Breast epithelium (tissue), 4 donors: ENCODE results near the gene SNPH. TPM values are rescaled to one million over a fixed set of nuclear protein-coding genes. Genes with fewer than 3 reads are reported as not detected.

Experiments used
- DNase-seq, 2 donors: peaks; one replicate each; pipeline ENCODE4 v3.0.0-alpha.2; 2019; ENCODE audit warnings: low spot score in 2 of 2
- H3K27ac ChIP-seq, 2 donors: fragments of 200-600 bp; sonication (generic) in 1 of 2; one replicate each; pipeline ENCODE4 v1.5.1; 2016 to 2019; ENCODE audit warnings: mild to moderate bottlenecking in 1 of 2
- H3K27me3 ChIP-seq, 2 donors: fragments of 200-600 bp; sonication (generic) in 1 of 2; one replicate each; pipeline versions ENCODE4 v1.5.1 to v1.6.0; 2017 to 2019; ENCODE audit warnings: control low read depth in 1 of 2, mild to moderate bottlenecking in 1 of 2
- H3K36me3 ChIP-seq: fragments of 200-600 bp; one replicate; pipeline ENCODE4 v1.5.1; 2019
- H3K4me1 ChIP-seq, 2 donors: fragments of 200-600 bp; sonication (generic); one replicate each; pipeline ENCODE4 v1.5.1; 2016 to 2019; ENCODE audit warnings: control low read depth in 1 of 2
- H3K4me3 ChIP-seq, 3 donors: fragments of 200-600 bp; sonication (generic); 1 replicate in 2 of 3; 2 replicates in 1 of 3; pipeline ENCODE4 v1.5.1; 2016 to 2019; ENCODE audit warnings: mild to moderate bottlenecking in 3 of 3, moderate library complexity in 2 of 3
- H3K9me3 ChIP-seq, 2 donors: fragments of 200-600 bp; sonication (generic) in 1 of 2; one replicate each; pipeline ENCODE4 v1.5.1; 2016 to 2019; ENCODE audit warnings: control low read depth in 1 of 2
- POLR2A ChIP-seq: fragments of 450-650 bp; IDR thresholded peaks from one replicate; pipeline ENCODE4 v1.6.1; 2016; ENCODE audit warnings: antibody characterized with exemption, mild to moderate bottlenecking, moderate library complexity
- POLR2AphosphoS5 ChIP-seq, 3 donors: sonication (generic); formaldehyde crosslinking; IDR thresholded peaks; one replicate each; pipeline ENCODE4 v1.6.1; 2017; ENCODE audit warnings: antibody characterized with exemption in 3 of 3
- intact Hi-C: fragments of 100-400 bp; cut with DNase I; formaldehyde crosslinking; loops from one replicate; pipeline ENCODE4 v1.15.1; 2023; ENCODE audit warnings: low total_unique reads
- total RNA-seq, 3 donors: library from RNA; depleted of rRNA; stranded (reverse); fragments of >200 nt; gene quantifications; one replicate each; pipeline ENCODE4 v1.1.0, GENCODE V29; 2016
- TF ChIP-seq, protein P1 (sequence below), 3 donors: fragments of 450-650 bp; IDR thresholded peaks; one replicate each; pipeline ENCODE4 v1.5.1; 2016 to 2017; ENCODE audit warnings: antibody characterized with exemption in 3 of 3, mild to moderate bottlenecking in 3 of 3, moderate library complexity in 3 of 3

The SNPH gene
- total RNA-seq, 3 donors from 2014 or later, result 2.3 to 4.0 (median 3.5) TPM

DNA sequence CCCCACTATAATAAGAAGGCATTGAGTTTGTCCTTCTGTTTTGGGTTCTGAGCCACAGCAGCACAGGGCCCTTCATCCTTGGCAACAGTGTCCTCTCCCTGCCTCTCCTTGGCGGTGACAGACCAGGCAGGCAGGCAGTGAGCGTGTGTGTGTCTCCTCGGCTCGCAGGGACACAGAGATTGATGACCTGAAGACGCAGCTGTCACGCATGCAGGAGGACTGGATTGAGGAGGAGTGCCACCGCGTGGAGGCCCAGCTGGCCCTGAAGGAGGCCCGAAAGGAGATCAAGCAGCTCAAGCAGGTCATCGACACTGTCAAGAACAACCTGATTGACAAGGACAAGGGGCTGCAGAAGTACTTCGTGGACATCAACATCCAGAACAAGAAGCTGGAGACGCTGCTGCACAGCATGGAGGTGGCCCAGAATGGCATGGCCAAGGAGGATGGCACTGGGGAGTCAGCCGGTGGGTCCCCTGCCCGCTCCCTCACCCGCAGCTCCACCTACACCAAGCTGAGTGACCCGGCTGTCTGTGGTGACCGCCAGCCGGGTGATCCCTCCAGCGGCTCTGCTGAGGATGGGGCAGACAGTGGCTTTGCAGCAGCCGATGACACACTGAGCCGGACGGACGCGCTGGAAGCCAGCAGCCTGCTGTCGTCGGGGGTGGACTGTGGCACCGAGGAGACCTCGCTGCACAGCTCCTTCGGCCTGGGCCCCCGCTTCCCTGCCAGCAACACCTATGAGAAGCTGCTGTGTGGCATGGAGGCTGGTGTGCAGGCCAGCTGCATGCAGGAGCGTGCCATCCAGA, 38.8 kb downstream of the SNPH start:
- Histone ChIP-seq H3K9me3 (no peaks in the 10 kb centered on the region), H3K27me3 (no peaks in the 10 kb centered on the region), H3K4me3 (no peak overlapping the region), H3K27ac (no peak overlapping the region), H3K36me3 (no peaks in the 10 kb centered on the region), H3K4me1 (no peaks in the 10 kb centered on the region)
- no peak for DNase-seq
- no peak for TF ChIP-seq POLR2A
- TF ChIP-seq POLR2AphosphoS5 (IDR thresholded peaks at IDR 0.05), result no peak
- intact Hi-C loops, result loop anchor here (10.0 kb wide), 1 partner anchor 140 kb away; no protein-coding TSS in a partner anchor

GRCh38 chr20:1305712-1306111, 39.6 kb downstream of the SNPH start:
- TF ChIP-seq, protein P1, sequence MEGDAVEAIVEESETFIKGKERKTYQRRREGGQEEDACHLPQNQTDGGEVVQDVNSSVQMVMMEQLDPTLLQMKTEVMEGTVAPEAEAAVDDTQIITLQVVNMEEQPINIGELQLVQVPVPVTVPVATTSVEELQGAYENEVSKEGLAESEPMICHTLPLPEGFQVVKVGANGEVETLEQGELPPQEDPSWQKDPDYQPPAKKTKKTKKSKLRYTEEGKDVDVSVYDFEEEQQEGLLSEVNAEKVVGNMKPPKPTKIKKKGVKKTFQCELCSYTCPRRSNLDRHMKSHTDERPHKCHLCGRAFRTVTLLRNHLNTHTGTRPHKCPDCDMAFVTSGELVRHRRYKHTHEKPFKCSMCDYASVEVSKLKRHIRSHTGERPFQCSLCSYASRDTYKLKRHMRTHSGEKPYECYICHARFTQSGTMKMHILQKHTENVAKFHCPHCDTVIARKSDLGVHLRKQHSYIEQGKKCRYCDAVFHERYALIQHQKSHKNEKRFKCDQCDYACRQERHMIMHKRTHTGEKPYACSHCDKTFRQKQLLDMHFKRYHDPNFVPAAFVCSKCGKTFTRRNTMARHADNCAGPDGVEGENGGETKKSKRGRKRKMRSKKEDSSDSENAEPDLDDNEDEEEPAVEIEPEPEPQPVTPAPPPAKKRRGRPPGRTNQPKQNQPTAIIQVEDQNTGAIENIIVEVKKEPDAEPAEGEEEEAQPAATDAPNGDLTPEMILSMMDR (IDR thresholded peaks at IDR 0.05), result no peak
- TF ChIP-seq POLR2AphosphoS5 (IDR thresholded peaks at IDR 0.05) (no peak), POLR2A (no peak)
- intact Hi-C loops, result loop anchor here (10.0 kb wide), 1 partner anchor 139 kb away; no protein-coding TSS in a partner anchor
- Histone ChIP-seq H3K4me3 (no peak overlapping the region), H3K27me3 (no peaks in the 10 kb centered on the region), H3K4me1 (no peaks in the 10 kb centered on the region), H3K9me3 (no peaks in the 10 kb centered on the region), H3K36me3 (no peaks in the 10 kb centered on the region), H3K27ac (no peak overlapping the region)
- DNase-seq, result no peak

DNA sequence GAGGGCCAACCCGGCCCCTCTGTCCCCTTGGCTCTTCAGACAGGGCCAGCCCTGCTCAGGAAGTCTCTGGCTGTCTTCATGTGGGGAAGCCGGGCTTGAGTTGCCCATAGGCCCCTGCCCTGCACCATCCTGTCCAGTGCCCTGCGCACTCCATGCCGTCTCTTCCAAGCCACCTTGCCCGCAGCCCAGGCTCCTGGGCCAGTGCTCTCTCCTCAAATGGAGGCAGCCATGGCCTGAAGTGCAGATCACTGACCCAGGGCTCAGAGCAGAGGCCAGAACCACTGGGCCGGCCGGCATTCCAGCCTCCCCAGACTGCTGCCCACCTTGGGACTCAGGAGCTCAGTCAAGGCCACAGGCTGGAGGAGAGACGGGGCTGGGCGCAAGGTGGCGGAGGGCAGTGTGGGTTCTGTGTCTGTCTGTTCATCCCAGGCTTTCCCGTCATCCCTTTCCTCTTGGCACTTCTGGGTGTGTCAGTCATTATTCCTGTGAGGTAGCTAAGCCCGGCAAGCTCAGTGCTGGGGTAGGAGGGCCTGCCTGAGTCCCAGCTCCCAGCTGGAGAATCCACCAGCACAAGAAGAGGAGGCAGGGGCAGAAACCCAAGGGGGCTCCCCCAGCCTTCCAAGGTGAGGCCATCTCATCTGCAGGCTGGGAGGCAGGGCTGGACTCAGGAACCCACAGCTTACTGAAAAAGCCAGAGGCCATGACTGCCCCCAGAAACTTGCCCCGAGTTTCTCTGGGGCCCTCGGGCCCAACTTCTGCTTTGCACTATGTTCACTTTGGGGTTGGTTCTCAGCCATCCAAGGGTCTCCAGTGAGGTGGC, 40.4 kb downstream of the SNPH start:
- intact Hi-C loops, result loop anchor here (10.0 kb wide), 1 partner anchor 138 kb away; no protein-coding TSS in a partner anchor
- Histone ChIP-seq H3K27ac (no peak overlapping the region), H3K36me3 (no peaks in the 10 kb centered on the region), H3K4me3 (no peak overlapping the region), H3K4me1 (no peaks in the 10 kb centered on the region), H3K9me3 (no peaks in the 10 kb centered on the region), H3K27me3 (no peaks in the 10 kb centered on the region)
- TF ChIP-seq, protein P1 (IDR thresholded peaks at IDR 0.05), result no peak
- TF ChIP-seq POLR2AphosphoS5 (IDR thresholded peaks at IDR 0.05), result no peak
- no peak for TF ChIP-seq POLR2A
- no peak for DNase-seq

GRCh38 chr20:1307171-1307570, 41.1 kb downstream of the SNPH start:
- H3K4me3 ChIP-seq, result no peak overlapping the region
- H3K27me3 ChIP-seq, result no peaks in the 10 kb centered on the region
- intact Hi-C loops, result loop anchor here (10.0 kb wide), 1 partner anchor 138 kb away; no protein-coding TSS in a partner anchor
- H3K4me1 ChIP-seq, result no peaks in the 10 kb centered on the region
- DNase-seq, result no peak
- H3K36me3 ChIP-seq, result no peaks in the 10 kb centered on the region
- H3K9me3 ChIP-seq, result no peaks in the 10 kb centered on the region
- no peak overlapping the region for H3K27ac ChIP-seq
- TF ChIP-seq POLR2A (no peak), POLR2AphosphoS5 (IDR thresholded peaks at IDR 0.05) (no peak)
- TF ChIP-seq, protein P1 (IDR thresholded peaks at IDR 0.05), result no peak

DNA sequence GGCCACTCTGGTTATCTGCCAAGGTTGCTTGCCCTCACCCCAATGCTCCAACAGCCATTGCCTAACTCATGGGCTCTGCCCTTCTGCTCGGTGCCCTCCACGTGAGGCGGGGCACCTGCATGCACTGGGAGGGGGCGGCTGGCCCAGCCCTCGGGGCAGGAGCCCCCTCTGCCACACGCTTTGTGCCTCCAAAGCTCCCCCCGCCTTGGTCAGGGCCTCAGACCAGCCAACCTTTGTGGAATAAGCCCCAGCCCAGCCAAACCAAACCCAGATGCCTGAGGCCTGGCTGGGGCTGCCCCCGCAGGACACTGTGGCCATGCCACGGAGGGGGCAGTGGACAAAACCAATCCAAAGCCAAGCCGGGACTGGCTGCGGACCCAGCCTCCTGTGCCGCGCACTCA, 41.5 kb downstream of the SNPH start:
- no peaks in the 10 kb centered on the region for H3K27me3 ChIP-seq
- intact Hi-C loops, result loop anchor here (10.0 kb wide), 1 partner anchor 137 kb away; no protein-coding TSS in a partner anchor
- no peaks in the 10 kb centered on the region for H3K4me1 ChIP-seq
- TF ChIP-seq POLR2A (no peak), POLR2AphosphoS5 (IDR thresholded peaks at IDR 0.05) (no peak)
- TF ChIP-seq, protein P1 (IDR thresholded peaks at IDR 0.05), result no peak
- H3K27ac ChIP-seq, result no peak overlapping the region
- no peaks in the 10 kb centered on the region for H3K9me3 ChIP-seq
- DNase-seq, result no peak
- no peak overlapping the region for H3K4me3 ChIP-seq
- H3K36me3 ChIP-seq, result no peaks in the 10 kb centered on the region
